IPS-15b (cell line): ENCODE measurements around the gene RSPH9.
"Not testable (repeated sequence)": the region's sequence is repeated elsewhere in the genome, so short reads cannot be mapped to it uniquely, and the experiment has no call there.

Source experiments
- H3K27me3 ChIP-seq: one replicate; pipeline ENCODE4 v1.6.1; 2013; ENCODE audit warnings: low read length; ENCODE audit not compliant: control insufficient read depth, insufficient read depth
- H3K36me3 ChIP-seq: one replicate; pipeline ENCODE4 v1.6.1; 2013; ENCODE audit warnings: low read length; ENCODE audit not compliant: control insufficient read depth, insufficient read depth
- H3K4me1 ChIP-seq: one replicate; pipeline ENCODE4 v1.6.1; 2013; ENCODE audit warnings: mild to moderate bottlenecking, low read length; ENCODE audit not compliant: control insufficient read depth, insufficient read depth
- H3K4me3 ChIP-seq: one replicate; pipeline ENCODE4 v1.5.1; 2013; ENCODE audit warnings: low read depth, low read length
- H3K9ac ChIP-seq: one replicate; pipeline ENCODE4 v1.6.1; 2013; ENCODE audit warnings: low read depth, mild to moderate bottlenecking, low read length
- H3K9me3 ChIP-seq: one replicate; pipeline ENCODE4 v1.6.1; 2013; ENCODE audit warnings: mild to moderate bottlenecking, low read length; ENCODE audit not compliant: control insufficient read depth, insufficient read depth

RSPH9 gene

GRCh38 chr6:43630980-43631619 is 13.7 kb upstream of the RSPH9 start:
- no peaks in the 10 kb centered on the region for H3K27me3 ChIP-seq
- peaks cover 2% of the 10 kb centered on the region for H3K36me3 ChIP-seq
- H3K4me3 ChIP-seq: no peak overlapping the region
- H3K9ac ChIP-seq: no peak overlapping the region
- peaks cover 3% of the 10 kb centered on the region for H3K4me1 ChIP-seq
- no peaks in the 10 kb centered on the region for H3K9me3 ChIP-seq

GRCh38 chr6:43633002-43633401 is 11.8 kb upstream of the RSPH9 start:
- H3K9me3 ChIP-seq, H3K4me1 ChIP-seq, H3K27me3 ChIP-seq, H3K9ac ChIP-seq, H3K36me3 ChIP-seq, H3K4me3 ChIP-seq: not testable (repeated sequence)

- H3K27me3 ChIP-seq: no peaks in the 10 kb centered on the region
- no peak overlapping the region for H3K4me3 ChIP-seq
- H3K9me3 ChIP-seq: no peaks in the 10 kb centered on the region
- H3K36me3 ChIP-seq: peaks cover 6% of the 10 kb centered on the region
- H3K9ac ChIP-seq: no peak overlapping the region
- peaks cover 3% of the 10 kb centered on the region for H3K4me1 ChIP-seq
These were observed 10.0 kb upstream of the RSPH9 start for GRCh38 chr6:43634702-43635303.

GRCh38 chr6:43635387-43636307 is 9.2 kb upstream of the RSPH9 start, which contains the start of gene MAD2L1BP:
Gene MAD2L1BP, plus strand, starts transcription at chr6:43635840. Its CDS starts 36 bp downstream, at chr6:43635876.
- Histone ChIP-seq H3K9ac (peak within 1 kb of the TSS; percentile 96), H3K27me3 (no peaks in the 10 kb centered on the region), H3K36me3 (peaks cover 15% of the 10 kb centered on the region), H3K9me3 (no peaks in the 10 kb centered on the region), H3K4me3 (peak within 1 kb of the TSS; percentile 93), H3K4me1 (no peaks in the 10 kb centered on the region)

- no peaks in the 10 kb centered on the region for H3K9me3 ChIP-seq
- peak overlapping the region; percentile 96 for H3K9ac ChIP-seq
- H3K4me3 ChIP-seq: peak overlapping the region; percentile 93
- H3K36me3 ChIP-seq: peaks cover 18% of the 10 kb centered on the region
- no peaks in the 10 kb centered on the region for H3K4me1 ChIP-seq
- H3K27me3 ChIP-seq: no peaks in the 10 kb centered on the region
These were observed 8.6 kb upstream of the RSPH9 start for GRCh38 chr6:43636308-43636659.

- Histone ChIP-seq H3K4me1 (no peaks in the 10 kb centered on the region), H3K9ac (no peak overlapping the region), H3K9me3 (no peaks in the 10 kb centered on the region), H3K27me3 (no peaks in the 10 kb centered on the region), H3K36me3 (peaks cover 24% of the 10 kb centered on the region), H3K4me3 (no peak overlapping the region)
These were observed 4.6 kb upstream of the RSPH9 start for GRCh38 chr6:43639984-43640800.

GRCh38 chr6:43645613-43645964 is 753 bp downstream of the RSPH9 start:
- no peaks in the 10 kb centered on the region for H3K4me1 ChIP-seq

GRCh38 chr6:43647613-43648012 is 2.8 kb downstream of the RSPH9 start:
- no peak overlapping the region for H3K9ac ChIP-seq
- no peaks in the 10 kb centered on the region for H3K27me3 ChIP-seq
- H3K4me1 ChIP-seq: no peaks in the 10 kb centered on the region
- H3K36me3 ChIP-seq: no peaks in the 10 kb centered on the region
- no peaks in the 10 kb centered on the region for H3K9me3 ChIP-seq
- no peak overlapping the region for H3K4me3 ChIP-seq

More at GRCh38 chr6:43645613-43645964, 753 bp downstream of the RSPH9 start:
- peak overlapping the region; percentile 32 for H3K9ac ChIP-seq
- no peaks in the 10 kb centered on the region for H3K9me3 ChIP-seq
- peaks cover 9% of the 10 kb centered on the region for H3K36me3 ChIP-seq
- H3K4me3 ChIP-seq: peak overlapping the region; percentile 58
- H3K27me3 ChIP-seq: no peaks in the 10 kb centered on the region

- no peaks in the 10 kb centered on the region for H3K27me3 ChIP-seq
- H3K9ac ChIP-seq: no peak overlapping the region
- no peaks in the 10 kb centered on the region for H3K36me3 ChIP-seq
- no peaks in the 10 kb centered on the region for H3K9me3 ChIP-seq
- H3K4me1 ChIP-seq: no peaks in the 10 kb centered on the region
- no peak overlapping the region for H3K4me3 ChIP-seq
These were observed 3.4 kb downstream of the RSPH9 start for GRCh38 chr6:43648248-43648647.

GRCh38 chr6:43652822-43653221 is 8.0 kb downstream of the RSPH9 start:
- not testable (repeated sequence) for H3K36me3 ChIP-seq, H3K9ac ChIP-seq, H3K4me3 ChIP-seq, H3K27me3 ChIP-seq, H3K9me3 ChIP-seq, H3K4me1 ChIP-seq

- Histone ChIP-seq H3K9ac (no peak overlapping the region), H3K27me3 (no peaks in the 10 kb centered on the region), H3K36me3 (no peaks in the 10 kb centered on the region), H3K4me1 (peaks cover 10% of the 10 kb centered on the region), H3K9me3 (no peaks in the 10 kb centered on the region), H3K4me3 (no peak overlapping the region)
These were observed 12.5 kb downstream of the RSPH9 start for GRCh38 chr6:43657221-43657802.
